ENCODE results near the gene VAPB.

DNA sequence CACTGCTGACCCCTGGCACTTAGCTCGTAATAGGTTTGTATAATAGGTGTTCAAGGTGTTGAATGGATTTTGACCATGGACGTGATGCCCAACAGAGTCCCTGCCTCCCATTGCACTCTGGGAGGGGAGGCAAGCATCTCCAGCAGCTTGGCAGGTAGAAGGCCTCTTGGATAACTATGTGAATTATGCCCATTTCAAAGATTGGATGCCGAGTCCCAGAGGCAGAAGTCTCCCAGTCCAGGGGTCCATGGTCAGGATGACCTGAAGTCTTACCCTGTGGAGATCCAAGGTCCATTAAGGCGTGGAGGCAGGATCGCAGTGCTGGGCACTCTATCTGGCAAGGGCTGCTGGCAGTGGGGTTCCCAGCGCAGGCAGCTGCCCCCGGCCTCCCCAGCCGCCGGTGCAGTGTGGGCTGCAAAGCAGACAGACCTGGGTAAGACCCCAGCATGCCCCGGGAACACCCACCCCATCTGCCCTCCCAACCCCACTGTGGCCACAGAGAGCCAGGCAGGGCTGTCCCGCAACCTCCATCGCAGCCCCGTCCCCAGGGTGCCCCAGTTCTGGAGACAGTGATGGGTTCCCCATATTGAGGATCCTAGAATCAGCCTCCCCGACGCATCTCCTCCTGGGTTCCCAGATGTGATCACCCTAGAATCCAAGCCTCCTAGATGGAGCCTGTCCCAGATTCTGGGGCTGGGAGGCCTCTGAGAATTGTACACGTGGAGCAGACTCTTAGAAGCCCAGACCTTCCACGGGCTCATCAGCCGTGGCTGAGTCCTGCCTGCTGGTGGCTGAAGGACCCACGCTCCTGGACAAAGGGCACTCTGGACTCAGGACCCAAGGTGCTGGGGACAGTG, 81.5 kb downstream of the VAPB start:
- no peak for TF ChIP-seq ARNT (IDR thresholded peaks at IDR 0.05)
- TF ChIP-seq FOXA1 (IDR thresholded peaks at IDR 0.05), result no peak
- TF ChIP-seq FOXM1 (IDR thresholded peaks at IDR 0.05; ENCODE audit: borderline replicate concordance), result no peak
- TF ChIP-seq BHLHE40 (IDR thresholded peaks at IDR 0.05; ENCODE audit: borderline replicate concordance), result no peak
- no peak for TF ChIP-seq SUZ12 (IDR thresholded peaks at IDR 0.05)
